ENCODE data around the gene STX17.

STX17 gene

GRCh38 chr9:99907208-99907532 is 716 bp downstream of the STX17 start:
- no peak for DNase-seq (ENCODE audit: low spot score)

- DNase-seq (ENCODE audit: low spot score) = no peak
Observed at GRCh38 chr9:99911600-99911999, 5.1 kb downstream of the STX17 start.

- DNase-seq (ENCODE audit: low spot score) = no peak
Observed at GRCh38 chr9:99916650-99917049, 10.2 kb downstream of the STX17 start.

- DNase-seq (ENCODE audit: low spot score) = no peak
Observed at GRCh38 chr9:99918134-99918533, 11.7 kb downstream of the STX17 start.

- DNase-seq (ENCODE audit: low spot score) = no peak
Observed at GRCh38 chr9:99919930-99920329, 13.5 kb downstream of the STX17 start.

- DNase-seq (ENCODE audit: low spot score) = no peak
Observed at GRCh38 chr9:99921875-99922710, 15.6 kb downstream of the STX17 start.

- DNase-seq (ENCODE audit: low spot score) = no peak
Observed at GRCh38 chr9:99922711-99923030, 16.2 kb downstream of the STX17 start.

GRCh38 chr9:99925541-99925940 is 19.1 kb downstream of the STX17 start:
- DNase-seq (ENCODE audit: low spot score) = no peak

- DNase-seq (ENCODE audit: low spot score) = no peak
Observed at GRCh38 chr9:99929652-99930051, 23.2 kb downstream of the STX17 start.

- no peak for DNase-seq (ENCODE audit: low spot score)
Observed at GRCh38 chr9:99931155-99931840, 24.8 kb downstream of the STX17 start.

GRCh38 chr9:99936947-99937587 is 30.6 kb downstream of the STX17 start:
- no peak for DNase-seq (ENCODE audit: low spot score)

GRCh38 chr9:99947395-99947794 is 40.9 kb downstream of the STX17 start:
- peak; percentile 52 for DNase-seq (ENCODE audit: low spot score)

- DNase-seq (ENCODE audit: low spot score) = no peak
Observed at GRCh38 chr9:99948482-99948881, 42.0 kb downstream of the STX17 start.

- DNase-seq (ENCODE audit: low spot score) = no peak
Observed at GRCh38 chr9:99948896-99949295, 42.4 kb downstream of the STX17 start.

- DNase-seq (ENCODE audit: low spot score) = no peak
Observed at GRCh38 chr9:99953861-99954507, 47.5 kb downstream of the STX17 start.

GRCh38 chr9:99954819-99955218 is 48.4 kb downstream of the STX17 start:
- DNase-seq (ENCODE audit: low spot score) = no peak

GRCh38 chr9:99955606-99956005 is 49.2 kb downstream of the STX17 start:
- DNase-seq (ENCODE audit: low spot score) = no peak

- peak; percentile 20 for DNase-seq (ENCODE audit: low spot score)
Observed at GRCh38 chr9:99962680-99963261, 56.3 kb downstream of the STX17 start.

GRCh38 chr9:99964336-99964735 is 57.9 kb downstream of the STX17 start:
- DNase-seq (ENCODE audit: low spot score) = no peak

- DNase-seq (ENCODE audit: low spot score) = no peak
Observed at GRCh38 chr9:99966001-99966400, 59.5 kb downstream of the STX17 start.

- DNase-seq (ENCODE audit: low spot score) = peak; percentile 33
Observed at GRCh38 chr9:99966716-99967115, 60.3 kb downstream of the STX17 start.

GRCh38 chr9:99967457-99967856 is 61.0 kb downstream of the STX17 start:
- DNase-seq (ENCODE audit: low spot score) = no peak
